Omental fat pad (tissue), 4 donors: ENCODE data around the gene ATXN7L1. TPM values are rescaled to one million over a fixed set of nuclear protein-coding genes. Genes with fewer than 3 reads are reported as not detected.

Source experiments
- ATAC-seq: fragments of 150-250 bp; one replicate; pipeline ENCODE4 v1.9.1; 2016; ENCODE audit warnings: mild to moderate bottlenecking, moderate library complexity; ENCODE audit not compliant: low FRiP score
- DNase-seq: peaks from one replicate; pipeline ENCODE4 v3.0.0-alpha.2; 2019; ENCODE audit warnings: low spot score
- CTCF ChIP-seq, 3 donors: fragments of 450-650 bp; IDR thresholded peaks; one replicate each; pipeline ENCODE4 v1.5.1; 2016 to 2017; ENCODE audit warnings: antibody characterized with exemption in 3 of 3, mild to moderate bottlenecking in 3 of 3, moderate library complexity in 2 of 3
- total RNA-seq, 4 donors: library from RNA; depleted of rRNA; stranded (reverse); fragments of >200 nt; gene quantifications; one replicate each; pipeline ENCODE4 v1.1.0, GENCODE V29; 2016

Gene ATXN7L1
- total RNA-seq, 4 donors from 2014 or later = 10.6 to 19.5 (median 12.2) TPM

- DNase-seq = no peak
- no peak for TF ChIP-seq CTCF (IDR thresholded peaks at IDR 0.05)
- ATAC-seq = no peak
Measured at GRCh38 chr7:105682341-105683060, 193.9 kb downstream of the ATXN7L1 start.

DNA sequence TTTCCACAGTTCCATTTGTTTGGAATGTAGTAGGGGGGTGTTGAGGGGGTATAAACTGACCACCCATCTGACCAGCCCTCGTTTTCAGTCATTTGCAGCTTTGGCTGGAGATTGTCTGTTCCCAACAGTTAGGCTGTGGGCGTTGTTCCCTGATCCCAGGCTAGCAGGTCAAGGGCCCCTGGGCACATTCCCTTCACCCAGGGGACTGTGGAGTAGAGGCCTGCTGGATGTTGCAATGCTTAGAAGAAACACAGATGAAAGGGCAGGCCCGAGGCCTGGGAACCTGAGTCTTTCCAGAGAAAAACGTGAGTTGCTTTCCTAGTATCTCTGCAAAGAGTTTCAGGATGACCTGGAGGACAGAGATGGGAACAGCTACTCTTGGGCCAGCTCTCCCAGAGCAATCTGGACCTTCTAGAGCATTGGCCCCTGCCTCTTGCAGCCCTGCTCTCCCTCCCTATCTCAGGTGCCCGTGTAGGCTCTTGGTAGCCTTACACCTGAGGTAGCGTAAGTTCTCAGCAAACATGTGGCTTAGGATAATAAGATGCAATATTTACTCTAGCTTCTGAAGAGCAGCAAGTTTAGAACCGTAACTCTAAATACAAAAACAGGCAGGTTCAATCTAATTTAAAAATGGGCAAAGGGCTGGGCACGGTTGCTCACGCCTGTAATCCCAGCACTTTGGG, 195.8 kb downstream of the ATXN7L1 start:
- no peak for DNase-seq
- TF ChIP-seq CTCF (IDR thresholded peaks at IDR 0.05) = no peak
- ATAC-seq = no peak

DNA sequence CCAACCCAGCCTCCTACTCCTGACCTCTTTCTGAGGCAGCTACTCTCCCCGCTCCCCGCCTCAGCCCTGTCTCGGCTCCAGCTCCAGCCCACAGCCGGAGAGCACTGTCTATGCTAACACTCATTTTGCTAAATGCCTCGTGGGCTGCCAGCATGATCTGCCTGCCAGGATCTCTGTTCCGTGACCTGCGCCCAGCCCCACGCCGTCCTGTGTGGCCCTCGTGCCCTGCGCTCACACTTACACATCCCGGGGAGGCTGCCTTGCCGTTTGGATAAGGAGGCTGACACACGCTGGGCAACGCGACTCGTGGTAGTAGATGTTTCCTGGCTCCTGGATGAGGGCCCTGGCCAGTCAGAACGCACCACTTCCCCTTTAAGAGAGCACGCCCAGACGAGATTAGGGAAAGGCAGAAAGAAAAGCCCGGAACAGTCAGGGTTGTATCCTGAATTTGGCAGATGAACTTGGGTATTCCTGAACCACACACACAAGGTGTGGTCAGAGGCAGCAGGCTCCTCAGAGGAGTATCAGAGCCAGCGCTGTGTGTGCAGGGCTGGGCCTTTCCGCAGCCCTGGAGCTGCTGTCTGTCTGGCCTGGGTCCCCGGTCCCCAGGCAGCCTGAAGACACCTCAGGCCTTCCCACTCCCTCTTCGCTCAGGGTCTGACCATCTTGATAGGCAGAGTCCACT, 197.4 kb downstream of the ATXN7L1 start:
- no peak for TF ChIP-seq CTCF (IDR thresholded peaks at IDR 0.05)
- DNase-seq = peak; percentile 60
- ATAC-seq = peak; percentile 95

GRCh38 chr7:105677817-105678573, 198.4 kb downstream of the ATXN7L1 start:
- ATAC-seq (no peak), DNase-seq (no peak)
- no peak for TF ChIP-seq CTCF (IDR thresholded peaks at IDR 0.05)

DNA sequence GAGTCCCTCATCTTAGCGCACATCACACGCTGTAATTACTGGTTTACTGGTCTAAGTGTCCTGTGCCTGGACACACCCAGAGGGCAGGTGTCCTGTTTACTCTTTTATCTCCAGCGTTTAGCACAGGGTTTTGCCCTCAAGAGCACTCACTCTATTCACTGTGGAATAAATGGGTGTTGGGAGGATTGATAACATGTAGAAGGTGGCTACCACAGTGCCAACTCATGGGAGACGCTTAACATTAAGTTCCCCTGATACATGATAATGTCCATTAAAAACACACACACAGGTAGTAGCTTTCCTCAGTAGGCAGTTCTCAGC, 199.0 kb downstream of the ATXN7L1 start:
- ATAC-seq = no peak
- TF ChIP-seq CTCF (IDR thresholded peaks at IDR 0.05) = no peak
- no peak for DNase-seq

- no peak for TF ChIP-seq CTCF (IDR thresholded peaks at IDR 0.05)
- no peak for DNase-seq
- ATAC-seq = no peak
Measured at GRCh38 chr7:105675934-105676371, 200.4 kb downstream of the ATXN7L1 start.
